ENCODE results near the gene NBPF10.
"Not testable (repeated sequence)": the region's sequence is repeated elsewhere in the genome, so short reads cannot be mapped to it uniquely, and the experiment has no call there.

NBPF10 gene, protein sequence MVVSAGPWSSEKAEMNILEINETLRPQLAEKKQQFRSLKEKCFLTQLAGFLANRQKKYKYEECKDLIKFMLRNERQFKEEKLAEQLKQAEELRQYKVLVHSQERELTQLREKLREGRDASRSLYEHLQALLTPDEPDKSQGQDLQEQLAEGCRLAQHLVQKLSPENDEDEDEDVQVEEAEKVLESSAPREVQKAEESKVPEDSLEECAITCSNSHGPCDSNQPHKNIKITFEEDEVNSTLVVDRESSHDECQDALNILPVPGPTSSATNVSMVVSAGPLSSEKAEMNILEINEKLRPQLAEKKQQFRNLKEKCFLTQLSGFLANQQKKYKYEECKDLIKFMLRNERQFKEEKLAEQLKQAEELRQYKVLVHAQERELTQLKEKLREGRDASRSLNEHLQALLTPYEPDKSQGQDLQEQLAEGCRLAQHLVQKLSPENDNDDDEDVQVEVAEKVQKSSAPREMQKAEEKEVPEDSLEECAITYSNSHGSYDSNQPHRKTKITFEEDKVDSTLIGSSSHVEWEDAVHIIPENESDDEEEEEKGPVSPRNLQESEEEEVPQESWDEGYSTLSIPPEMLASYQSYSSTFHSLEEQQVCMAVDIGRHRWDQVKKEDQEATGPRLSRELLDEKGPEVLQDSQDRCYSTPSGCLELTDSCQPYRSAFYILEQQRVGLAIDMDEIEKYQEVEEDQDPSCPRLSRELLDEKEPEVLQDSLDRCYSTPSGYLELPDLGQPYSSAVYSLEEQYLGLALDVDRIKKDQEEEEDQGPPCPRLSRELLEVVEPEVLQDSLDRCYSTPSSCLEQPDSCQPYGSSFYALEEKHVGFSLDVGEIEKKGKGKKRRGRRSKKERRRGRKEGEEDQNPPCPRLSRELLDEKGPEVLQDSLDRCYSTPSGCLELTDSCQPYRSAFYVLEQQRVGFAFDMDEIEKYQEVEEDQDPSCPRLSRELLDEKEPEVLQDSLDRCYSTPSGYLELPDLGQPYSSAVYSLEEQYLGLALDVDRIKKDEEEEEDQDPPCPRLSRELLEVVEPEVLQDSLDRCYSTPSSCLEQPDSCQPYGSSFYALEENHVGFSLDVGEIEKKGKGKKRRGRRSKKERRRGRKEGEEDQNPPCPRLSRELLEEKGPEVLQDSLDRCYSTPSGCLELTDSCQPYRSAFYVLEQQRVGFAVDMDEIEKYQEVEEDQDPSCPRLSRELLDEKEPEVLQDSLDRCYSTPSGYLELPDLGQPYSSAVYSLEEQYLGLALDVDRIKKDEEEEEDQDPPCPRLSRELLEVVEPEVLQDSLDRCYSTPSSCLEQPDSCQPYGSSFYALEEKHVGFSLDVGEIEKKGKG (N-terminal part only)

GRCh38 chr1:146144465-146144864 lies at the start of gene NBPF10:
NBPF10 (minus strand) TSS chr1:146144804; CDS start chr1:146144769, 35 bp downstream.
- DNase-seq: not testable (repeated sequence)

GRCh38 chr1:146174531-146174930 lies 29.9 kb upstream of the NBPF10 start:
- not testable (repeated sequence) for DNase-seq

DNA sequence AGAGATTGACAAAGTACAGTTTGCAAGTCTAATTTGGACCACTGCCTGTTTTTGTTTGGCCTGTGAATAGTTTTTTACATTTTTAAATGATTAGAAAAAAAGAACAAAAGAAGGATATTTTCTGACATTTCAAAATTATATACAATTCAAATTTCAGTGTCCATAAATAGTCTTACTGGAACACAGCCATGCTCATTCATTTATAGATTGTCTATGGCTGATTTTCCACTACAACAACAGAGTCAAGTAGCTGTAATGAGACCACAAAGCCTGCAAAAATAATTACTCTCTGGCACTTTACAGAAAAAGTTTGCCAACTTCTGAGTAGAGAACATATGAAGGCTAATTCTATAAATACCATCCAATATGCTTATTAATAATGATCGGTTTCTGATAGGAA lies 23.1 kb upstream of the NBPF10 start:
- DNase-seq: not testable (repeated sequence)

GRCh38 chr1:146167273-146167672 lies 22.7 kb upstream of the NBPF10 start:
- not testable (repeated sequence) for DNase-seq

Measured in NCI-H510A (cell line).